HFFc6 (cell line): ENCODE results near the gene ACER3. TPM values are rescaled to one million over a fixed set of nuclear protein-coding genes. Genes with fewer than 3 reads are reported as not detected.
"Not testable (repeated sequence)": the region's sequence is repeated elsewhere in the genome, so short reads cannot be mapped to it uniquely, and the experiment has no call there.

ENCODE experiments used
- DNase-seq: peaks from one replicate; pipeline ENCODE4 v3.0.0-alpha.2; 2018
- H3K27ac Mint-ChIP-seq: 2 replicates; pipeline ENCODE4 v1.8.0; 2020; ENCODE audit warnings: mild to moderate bottlenecking, mixed read lengths
- H3K27me3 Mint-ChIP-seq: 2 replicates; pipeline ENCODE4 v1.8.0; 2021; ENCODE audit warnings: mild to moderate bottlenecking, moderate library complexity, mixed read lengths; ENCODE audit not compliant: insufficient read depth
- H3K36me3 Mint-ChIP-seq: 2 replicates; pipeline ENCODE4 v1.8.0; 2021; ENCODE audit warnings: low read depth, mixed read lengths
- H3K4me1 Mint-ChIP-seq: 2 replicates; pipeline ENCODE4 v1.8.0; 2020; ENCODE audit warnings: low read depth, mixed read lengths
- H3K4me3 Mint-ChIP-seq: 2 replicates; pipeline ENCODE4 v1.8.0; 2020; ENCODE audit warnings: mild to moderate bottlenecking, moderate library complexity, mixed read lengths
- H3K9me3 Mint-ChIP-seq: 2 replicates; pipeline ENCODE4 v1.8.0; 2020; ENCODE audit warnings: mild to moderate bottlenecking, mixed read lengths
- total RNA-seq, 6 experiments: library from RNA; stranded (reverse); fragmentation: NEBNext Ultra II Directional; extraction: Animal tissue kit (Norgen Biotek cat#: 25700); gene quantifications; 2 replicates in 1 of 6; 3 replicates in 5 of 6; pipeline ENCODE4 v1.2.3, GENCODE V29; 2021
- TF ChIP-seq, protein P1 (sequence below): fragments of 200-600 bp; sonication (generic); IDR thresholded peaks from 2 replicates; pipeline ENCODE4 v1.5.0; 2021; ENCODE audit warnings: antibody characterized with exemption, mild to moderate bottlenecking

ACER3 gene
- total RNA-seq, 6 experiments from 2014 or later = 13.9 to 18.2 (median 15.3) TPM

DNA sequence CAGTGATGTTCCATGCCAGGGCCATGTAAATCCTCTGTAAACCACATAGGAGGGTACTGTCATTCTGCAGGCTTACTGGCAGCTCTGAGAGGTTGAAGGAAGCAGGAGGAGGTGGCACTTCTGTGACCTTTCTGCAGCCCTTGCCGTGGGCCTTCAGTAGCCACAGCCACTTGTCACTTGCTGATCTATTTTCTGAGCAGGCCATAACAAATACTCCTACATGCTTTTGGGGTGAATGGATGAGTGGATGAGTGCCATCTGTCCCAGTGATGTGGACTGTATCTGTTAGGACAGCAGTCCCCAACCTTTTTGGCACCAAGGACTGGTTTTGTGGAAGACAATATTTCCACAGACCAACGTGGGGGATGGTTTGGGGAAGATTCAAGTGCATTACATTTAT is 183.6 kb downstream of the ACER3 start:
- DNase-seq = no peak
- no peaks in the 10 kb centered on the region for H3K36me3 Mint-ChIP-seq
- no peak overlapping the region for H3K4me3 Mint-ChIP-seq
- TF ChIP-seq, protein P1, sequence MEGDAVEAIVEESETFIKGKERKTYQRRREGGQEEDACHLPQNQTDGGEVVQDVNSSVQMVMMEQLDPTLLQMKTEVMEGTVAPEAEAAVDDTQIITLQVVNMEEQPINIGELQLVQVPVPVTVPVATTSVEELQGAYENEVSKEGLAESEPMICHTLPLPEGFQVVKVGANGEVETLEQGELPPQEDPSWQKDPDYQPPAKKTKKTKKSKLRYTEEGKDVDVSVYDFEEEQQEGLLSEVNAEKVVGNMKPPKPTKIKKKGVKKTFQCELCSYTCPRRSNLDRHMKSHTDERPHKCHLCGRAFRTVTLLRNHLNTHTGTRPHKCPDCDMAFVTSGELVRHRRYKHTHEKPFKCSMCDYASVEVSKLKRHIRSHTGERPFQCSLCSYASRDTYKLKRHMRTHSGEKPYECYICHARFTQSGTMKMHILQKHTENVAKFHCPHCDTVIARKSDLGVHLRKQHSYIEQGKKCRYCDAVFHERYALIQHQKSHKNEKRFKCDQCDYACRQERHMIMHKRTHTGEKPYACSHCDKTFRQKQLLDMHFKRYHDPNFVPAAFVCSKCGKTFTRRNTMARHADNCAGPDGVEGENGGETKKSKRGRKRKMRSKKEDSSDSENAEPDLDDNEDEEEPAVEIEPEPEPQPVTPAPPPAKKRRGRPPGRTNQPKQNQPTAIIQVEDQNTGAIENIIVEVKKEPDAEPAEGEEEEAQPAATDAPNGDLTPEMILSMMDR = no peak
- peaks cover 14% of the 10 kb centered on the region for H3K27me3 Mint-ChIP-seq
- H3K27ac Mint-ChIP-seq = no peak overlapping the region
- H3K4me1 Mint-ChIP-seq = peaks cover 13% of the 10 kb centered on the region
- no peaks in the 10 kb centered on the region for H3K9me3 Mint-ChIP-seq

DNA sequence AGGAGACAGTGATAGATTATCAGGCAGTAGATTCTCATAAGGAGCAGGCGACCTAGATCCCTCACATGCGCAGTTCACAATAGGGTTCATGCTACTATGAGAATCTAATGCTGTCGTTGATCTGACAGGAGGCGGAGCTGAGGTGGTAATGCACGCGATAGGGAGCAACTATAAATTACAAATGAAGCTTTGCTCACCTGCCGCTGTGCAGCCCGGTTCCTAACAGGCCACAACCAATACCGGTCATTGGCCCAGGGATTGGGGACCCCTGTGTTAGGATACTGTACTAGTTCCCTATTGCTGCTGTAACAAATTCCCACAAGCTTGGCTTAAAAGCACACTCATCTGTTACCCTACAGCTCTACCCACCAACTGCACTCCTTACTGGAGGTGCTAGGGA is 184.2 kb downstream of the ACER3 start:
- Mint-ChIP-seq H3K36me3 (no peaks in the 10 kb centered on the region), H3K27me3 (peaks cover 14% of the 10 kb centered on the region), H3K4me3 (no peak overlapping the region), H3K27ac (no peak overlapping the region), H3K4me1 (peaks cover 13% of the 10 kb centered on the region), H3K9me3 (no peaks in the 10 kb centered on the region)
- no peak for DNase-seq
- TF ChIP-seq, protein P1 = no peak

DNA sequence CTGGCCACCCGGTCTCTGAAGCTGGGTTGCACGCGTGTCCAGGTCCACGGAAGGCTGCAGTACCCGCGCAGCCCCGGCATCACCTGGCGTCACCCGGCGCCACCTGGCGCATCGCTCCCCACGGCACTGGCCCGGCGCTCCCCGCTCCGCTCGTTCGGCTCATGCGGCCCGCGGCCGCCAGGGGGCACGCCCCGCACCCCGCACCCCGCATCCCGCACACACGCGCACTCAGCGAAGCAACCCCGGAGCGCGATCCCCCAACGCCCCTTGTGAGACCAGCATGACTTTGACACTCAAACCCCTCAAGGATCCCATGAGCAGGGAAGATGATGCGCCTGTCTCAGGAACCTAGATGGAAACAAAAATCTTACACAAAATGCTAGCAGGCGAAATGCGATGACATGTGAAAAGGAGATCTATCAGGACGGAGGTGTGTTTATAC is 185.4 kb downstream of the ACER3 start:
- H3K9me3 Mint-ChIP-seq = no peaks in the 10 kb centered on the region
- peaks cover 13% of the 10 kb centered on the region for H3K4me1 Mint-ChIP-seq
- TF ChIP-seq, protein P1 = peak; percentile 91
- no peaks in the 10 kb centered on the region for H3K36me3 Mint-ChIP-seq
- DNase-seq = no peak
- no peak overlapping the region for H3K27ac Mint-ChIP-seq
- no peak overlapping the region for H3K4me3 Mint-ChIP-seq
- peaks cover 14% of the 10 kb centered on the region for H3K27me3 Mint-ChIP-seq

DNA sequence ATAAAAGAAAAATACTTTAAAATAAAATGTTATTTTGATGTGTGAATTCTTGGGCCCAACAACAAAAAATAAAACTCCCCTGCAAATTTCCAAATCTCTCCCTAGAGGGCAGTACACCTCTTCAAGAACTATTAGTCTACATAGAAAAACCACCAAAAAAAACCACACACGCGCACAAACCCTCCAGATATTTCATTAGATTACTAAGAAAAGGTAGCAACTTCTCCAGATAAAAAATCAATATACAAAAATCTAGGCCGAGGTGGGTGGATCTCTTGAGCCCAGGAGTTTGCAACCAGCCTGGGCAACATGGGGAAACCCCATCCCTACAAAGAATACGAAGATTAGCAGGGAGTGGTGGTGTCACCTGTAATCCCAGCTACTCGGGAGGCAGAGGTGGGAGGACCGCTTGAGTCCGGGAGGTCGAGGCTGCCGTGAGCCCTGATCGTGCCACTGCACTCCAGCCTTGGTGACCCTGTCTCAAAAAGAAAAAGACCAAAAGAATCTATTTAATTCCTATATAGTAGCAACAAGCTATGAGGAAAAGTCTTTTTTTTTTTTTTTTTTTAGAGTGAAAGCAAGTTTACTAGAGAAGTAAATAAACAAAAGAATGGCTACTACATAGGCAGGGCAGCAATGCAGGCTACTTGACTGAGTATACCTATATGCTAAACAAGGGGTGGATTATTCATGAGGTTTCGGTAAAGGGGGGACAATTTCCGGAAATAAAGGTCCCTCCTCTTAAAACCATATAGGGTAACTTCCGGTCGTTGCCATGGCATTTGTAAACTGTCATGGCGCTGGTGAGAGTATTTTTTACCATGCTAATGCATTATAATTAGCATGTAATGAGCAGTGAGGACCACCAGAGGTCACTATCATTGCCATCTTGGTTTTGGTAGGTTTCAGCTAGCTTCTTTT is 186.5 kb downstream of the ACER3 start:
- DNase-seq = peak; percentile 93
- Mint-ChIP-seq H3K4me1 (peaks cover 13% of the 10 kb centered on the region), H3K4me3 (peak overlapping the region; percentile 87), H3K27ac (peak overlapping the region; percentile 42; the same call in 1 of the 2 replicates), H3K36me3 (no peaks in the 10 kb centered on the region), H3K9me3 (no peaks in the 10 kb centered on the region), H3K27me3 (peaks cover 11% of the 10 kb centered on the region)
- TF ChIP-seq, protein P1 = peak; percentile 85

DNA sequence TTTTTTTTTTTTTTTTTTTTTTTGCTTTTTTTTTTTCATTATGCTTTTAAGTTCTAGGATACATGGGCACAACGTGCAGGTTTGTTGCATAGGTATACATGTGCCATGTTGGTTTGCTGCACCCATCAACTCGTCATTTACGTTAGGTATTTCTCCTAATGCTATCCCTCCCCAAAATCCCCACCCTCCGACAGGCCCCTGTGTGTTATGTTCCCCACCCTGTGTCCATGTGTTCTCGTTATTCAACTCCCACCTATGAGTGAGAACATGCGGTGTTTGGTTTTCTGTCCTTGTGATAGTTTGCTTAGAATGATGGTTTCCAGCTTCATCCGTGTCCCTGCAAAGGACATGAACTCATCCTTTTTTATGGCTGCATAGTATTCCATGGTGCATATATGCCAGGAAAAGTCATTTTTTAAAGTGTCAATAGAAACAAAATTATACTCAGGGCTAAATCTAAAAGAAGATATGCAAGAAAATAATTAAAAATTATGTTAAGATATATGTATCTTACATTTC is 187.3 kb downstream of the ACER3 start:
- H3K27ac Mint-ChIP-seq, DNase-seq, H3K9me3 Mint-ChIP-seq, H3K36me3 Mint-ChIP-seq, H3K4me3 Mint-ChIP-seq: not testable (repeated sequence)
- Mint-ChIP-seq H3K27me3 (peaks cover 11% of the 10 kb centered on the region), H3K4me1 (peaks cover 13% of the 10 kb centered on the region)
- TF ChIP-seq, protein P1 = peak; percentile 54; the same call in 1 of the 2 replicates
